ENCODE measurements around the gene SLC22A23. TPM values are rescaled to one million over a fixed set of nuclear protein-coding genes. Genes with fewer than 3 reads are reported as not detected.
A peak's percentile ranks its signal among the peaks of the same experiment; 100 is the strongest.
"Not testable (repeated sequence)": the region's sequence is repeated elsewhere in the genome, so short reads cannot be mapped to it uniquely, and the experiment has no call there.

Gene SLC22A23
- total RNA-seq, 1 donor from 2014 or later, result 14.6 TPM

GRCh38 chr6:3388786-3389185, 68.1 kb downstream of the SLC22A23 start:
- peaks cover 5% of the 10 kb centered on the region for H3K36me3 Mint-ChIP-seq (ENCODE audit: low read depth)
- TF ChIP-seq CTCF (conservative IDR thresholded peaks at IDR 0.05), result no peak
- no peak for DNase-seq (ENCODE audit: low read depth, low spot score)

GRCh38 chr6:3386374-3386857, 70.4 kb downstream of the SLC22A23 start:
- peaks cover 20% of the 10 kb centered on the region for H3K4me1 Mint-ChIP-seq
- peaks cover 5% of the 10 kb centered on the region for H3K36me3 Mint-ChIP-seq (ENCODE audit: low read depth)
- no peaks in the 10 kb centered on the region for H3K9me3 Mint-ChIP-seq
- H3K27me3 Mint-ChIP-seq (ENCODE audit: low read depth), result no peaks in the 10 kb centered on the region
- no peak for TF ChIP-seq CTCF (conservative IDR thresholded peaks at IDR 0.05)
- no peak overlapping the region for H3K27ac Mint-ChIP-seq (ENCODE audit: unreplicated experiment)
- H3K4me3 Mint-ChIP-seq, result no peak overlapping the region
- no peak for DNase-seq (ENCODE audit: low read depth, low spot score)

More at GRCh38 chr6:3388786-3389185, 68.1 kb downstream of the SLC22A23 start:
- H3K9me3 Mint-ChIP-seq, result no peaks in the 10 kb centered on the region
- H3K4me3 Mint-ChIP-seq, result no peak overlapping the region
- H3K4me1 Mint-ChIP-seq, result peaks cover 19% of the 10 kb centered on the region
- no peak overlapping the region for H3K27ac Mint-ChIP-seq (ENCODE audit: unreplicated experiment)
- no peaks in the 10 kb centered on the region for H3K27me3 Mint-ChIP-seq (ENCODE audit: low read depth)

- Mint-ChIP-seq H3K4me1 (peaks cover 23% of the 10 kb centered on the region), H3K27ac (ENCODE audit: unreplicated experiment) (no peak overlapping the region), H3K36me3 (ENCODE audit: low read depth) (peaks cover 5% of the 10 kb centered on the region), H3K4me3 (no peak overlapping the region), H3K9me3 (no peaks in the 10 kb centered on the region), H3K27me3 (ENCODE audit: low read depth) (no peaks in the 10 kb centered on the region)
- TF ChIP-seq CTCF (conservative IDR thresholded peaks at IDR 0.05), result no peak
- DNase-seq (ENCODE audit: low read depth, low spot score), result no peak
These were observed 71.1 kb downstream of the SLC22A23 start for GRCh38 chr6:3385660-3386151.

- Mint-ChIP-seq H3K27ac (ENCODE audit: unreplicated experiment) (peak overlapping the region; percentile 63), H3K4me1 (peaks cover 23% of the 10 kb centered on the region)
- H3K4me3 Mint-ChIP-seq; H3K36me3 Mint-ChIP-seq (ENCODE audit: low read depth); DNase-seq (ENCODE audit: low read depth, low spot score); H3K9me3 Mint-ChIP-seq; H3K27me3 Mint-ChIP-seq (ENCODE audit: low read depth): not testable (repeated sequence)
These were observed 71.7 kb downstream of the SLC22A23 start for GRCh38 chr6:3385181-3385580.

GRCh38 chr6:3384241-3385143, 72.4 kb downstream of the SLC22A23 start:
- no peak for DNase-seq (ENCODE audit: low read depth, low spot score)

More at GRCh38 chr6:3384241-3385143, 72.4 kb downstream of the SLC22A23 start:
- Mint-ChIP-seq H3K27me3 (ENCODE audit: low read depth) (no peaks in the 10 kb centered on the region), H3K4me1 (peaks cover 23% of the 10 kb centered on the region), H3K27ac (ENCODE audit: unreplicated experiment) (peak overlapping the region; percentile 63), H3K4me3 (no peak overlapping the region), H3K36me3 (ENCODE audit: low read depth) (peaks cover 5% of the 10 kb centered on the region), H3K9me3 (no peaks in the 10 kb centered on the region)
- TF ChIP-seq CTCF (conservative IDR thresholded peaks at IDR 0.05), result no peak
